ENCODE measurements around the gene TEAD1.

TEAD1 gene

DNA sequence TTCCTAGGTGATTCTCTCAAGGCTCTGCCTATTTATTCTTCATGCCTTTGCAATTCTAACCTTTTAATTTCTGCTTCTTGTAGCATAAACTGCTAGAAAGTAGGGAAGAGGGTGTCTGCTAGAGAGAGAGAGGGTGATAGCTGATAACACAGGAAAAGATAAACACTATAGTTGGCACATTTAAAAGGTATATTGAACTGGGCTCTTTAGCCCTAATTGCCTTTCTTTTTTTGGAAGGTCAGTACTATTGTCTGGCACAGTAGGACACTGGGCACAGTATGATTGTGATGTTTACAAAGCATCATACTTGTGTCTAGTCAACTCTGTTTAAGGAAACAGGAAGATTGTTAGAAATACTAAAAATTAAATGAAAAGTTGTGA lies 33.3 kb downstream of the TEAD1 start:
- DNase-seq (ENCODE audit: low read depth) = no peak

DNA sequence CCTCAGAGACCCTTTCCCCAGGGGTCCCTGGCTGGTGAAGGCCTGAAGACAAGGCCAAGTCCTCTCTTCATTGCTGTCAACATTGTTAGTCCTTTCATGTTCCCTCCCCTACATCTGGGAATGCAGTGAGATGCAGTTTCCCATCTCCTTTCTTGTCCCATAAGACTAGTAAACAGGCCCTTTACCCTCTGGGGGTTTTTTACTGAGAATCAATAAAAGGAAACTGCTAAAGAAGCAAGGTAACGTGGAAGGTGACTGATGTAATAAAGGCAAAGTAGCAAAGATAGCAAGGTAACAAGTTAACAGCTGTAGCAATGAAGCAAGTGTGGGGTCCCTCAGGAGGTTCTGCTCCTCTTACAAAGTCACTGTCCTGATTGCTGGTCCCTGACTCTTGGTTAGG lies 37.3 kb downstream of the TEAD1 start:
- no peak for DNase-seq (ENCODE audit: low read depth)

DNA sequence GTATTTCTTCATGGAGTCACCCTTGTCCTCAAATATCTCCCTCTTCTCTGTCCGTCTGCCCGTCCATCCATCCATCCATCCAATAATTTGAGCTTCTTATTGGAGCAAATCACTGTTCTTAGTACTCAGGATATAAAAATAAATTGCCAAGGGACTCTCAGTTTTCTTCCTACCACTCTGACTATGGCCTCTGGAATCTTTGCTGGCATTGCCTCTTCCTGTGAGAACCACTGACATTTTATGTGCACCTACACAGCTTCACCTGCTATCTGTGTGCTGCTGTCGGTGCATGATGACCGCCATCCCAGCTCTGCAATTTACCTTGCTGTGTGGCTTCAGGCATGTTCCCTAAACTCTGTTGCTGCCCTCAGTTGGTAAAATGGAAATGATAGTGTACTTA lies 37.9 kb downstream of the TEAD1 start:
- no peak for DNase-seq (ENCODE audit: low read depth)

DNA sequence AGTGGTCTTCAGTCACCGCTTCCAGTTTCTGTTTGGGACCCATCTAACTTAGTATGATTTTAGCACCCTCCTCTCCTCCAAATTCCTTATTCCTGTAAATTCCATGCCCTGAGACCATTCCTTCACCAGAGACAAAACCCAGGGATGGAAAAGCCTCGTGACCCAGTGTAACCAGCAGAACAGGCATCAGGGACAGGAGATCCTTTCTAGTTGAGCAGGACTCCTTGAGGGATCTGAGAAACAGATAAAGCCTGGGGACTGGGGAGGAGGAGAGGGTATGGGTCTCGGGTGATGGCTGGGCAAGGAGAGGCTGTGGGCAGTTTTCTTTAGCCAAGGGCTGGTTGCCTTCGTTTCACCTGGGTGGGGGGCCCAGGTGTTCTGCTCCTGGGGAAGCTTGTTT lies 40.9 kb downstream of the TEAD1 start:
- no peak for DNase-seq (ENCODE audit: low read depth)

DNA sequence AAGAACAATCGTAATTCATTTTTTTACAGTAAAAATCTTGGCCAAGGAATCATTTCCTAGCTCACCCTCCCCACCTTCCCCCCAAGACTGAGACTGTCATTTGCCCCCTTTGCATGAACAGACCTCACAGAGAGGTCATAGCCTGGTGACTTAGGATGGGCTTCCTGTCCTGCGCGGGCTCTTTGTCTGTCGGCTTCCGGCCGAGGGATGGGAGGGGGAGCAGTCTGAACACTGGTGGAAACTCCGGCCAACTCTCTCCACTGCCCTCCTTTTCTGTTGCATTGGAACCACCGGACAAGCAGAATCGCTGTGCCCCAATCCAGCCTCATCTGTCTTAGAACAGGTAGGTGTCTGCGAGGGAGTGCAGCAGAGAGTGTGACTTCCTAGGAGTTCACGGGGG lies 41.7 kb downstream of the TEAD1 start:
- DNase-seq (ENCODE audit: low read depth) = no peak

DNA sequence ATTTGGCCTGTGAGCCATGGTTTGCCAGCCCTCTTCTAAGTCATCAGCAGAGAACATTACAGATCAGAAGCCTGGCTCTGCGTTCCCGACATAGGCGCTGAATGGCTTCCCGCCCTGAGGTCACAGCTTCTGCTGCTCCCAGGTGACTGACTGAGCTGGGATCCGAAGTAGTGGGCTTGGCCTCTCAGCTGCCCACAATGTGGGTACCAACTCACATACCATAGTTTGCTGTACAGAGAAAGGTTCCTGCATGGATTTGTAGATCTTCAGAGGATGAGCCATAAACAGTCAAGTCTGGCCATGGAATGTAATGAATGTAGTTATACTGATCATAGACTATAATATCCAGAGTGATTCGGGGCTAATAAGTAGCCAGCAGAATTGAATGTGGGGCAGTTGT lies 42.6 kb downstream of the TEAD1 start:
- no peak for DNase-seq (ENCODE audit: low read depth)

DNA sequence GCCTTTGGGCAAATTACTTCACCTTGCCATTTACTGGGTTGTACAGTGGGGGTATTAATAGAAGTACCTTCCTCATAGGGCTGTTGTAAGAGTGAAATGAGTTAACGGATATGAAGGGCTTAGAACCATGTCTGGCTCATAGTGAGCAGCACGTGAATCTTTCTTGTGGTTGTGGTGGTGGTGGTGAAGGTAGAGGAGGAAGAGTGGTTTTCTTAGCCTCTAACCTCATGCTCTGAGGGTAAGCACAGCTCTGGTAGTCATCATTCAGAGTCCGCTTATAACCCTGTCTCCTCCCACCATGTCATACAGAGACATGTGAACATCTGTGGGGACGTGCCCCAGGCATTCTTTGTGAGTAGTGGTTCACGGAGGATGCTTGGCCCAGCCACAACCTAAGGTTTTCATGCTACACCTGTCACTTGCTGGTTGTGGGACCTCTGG lies 43.6 kb downstream of the TEAD1 start:
- no peak for DNase-seq (ENCODE audit: low read depth)

DNA sequence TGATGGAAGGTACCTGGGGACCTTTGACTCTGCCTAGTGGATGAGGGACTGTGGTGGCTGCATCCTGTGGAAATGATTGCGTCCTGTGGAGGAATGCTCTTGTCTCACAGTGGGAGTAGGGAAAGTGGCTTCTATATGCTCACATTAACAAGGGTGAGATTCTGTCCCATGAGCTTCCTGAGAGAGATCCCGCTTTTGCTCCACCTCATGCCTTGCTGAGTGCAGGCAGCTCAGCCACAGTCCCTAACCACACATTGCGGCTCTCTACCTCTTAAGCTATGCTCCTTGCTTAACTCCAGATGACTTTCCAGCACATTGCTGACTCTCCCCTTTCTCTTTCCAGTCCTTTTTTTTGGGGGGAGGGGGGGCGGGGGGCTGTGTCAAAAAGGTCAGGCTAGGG lies 45.0 kb downstream of the TEAD1 start:
- DNase-seq (ENCODE audit: low read depth) = no peak

DNA sequence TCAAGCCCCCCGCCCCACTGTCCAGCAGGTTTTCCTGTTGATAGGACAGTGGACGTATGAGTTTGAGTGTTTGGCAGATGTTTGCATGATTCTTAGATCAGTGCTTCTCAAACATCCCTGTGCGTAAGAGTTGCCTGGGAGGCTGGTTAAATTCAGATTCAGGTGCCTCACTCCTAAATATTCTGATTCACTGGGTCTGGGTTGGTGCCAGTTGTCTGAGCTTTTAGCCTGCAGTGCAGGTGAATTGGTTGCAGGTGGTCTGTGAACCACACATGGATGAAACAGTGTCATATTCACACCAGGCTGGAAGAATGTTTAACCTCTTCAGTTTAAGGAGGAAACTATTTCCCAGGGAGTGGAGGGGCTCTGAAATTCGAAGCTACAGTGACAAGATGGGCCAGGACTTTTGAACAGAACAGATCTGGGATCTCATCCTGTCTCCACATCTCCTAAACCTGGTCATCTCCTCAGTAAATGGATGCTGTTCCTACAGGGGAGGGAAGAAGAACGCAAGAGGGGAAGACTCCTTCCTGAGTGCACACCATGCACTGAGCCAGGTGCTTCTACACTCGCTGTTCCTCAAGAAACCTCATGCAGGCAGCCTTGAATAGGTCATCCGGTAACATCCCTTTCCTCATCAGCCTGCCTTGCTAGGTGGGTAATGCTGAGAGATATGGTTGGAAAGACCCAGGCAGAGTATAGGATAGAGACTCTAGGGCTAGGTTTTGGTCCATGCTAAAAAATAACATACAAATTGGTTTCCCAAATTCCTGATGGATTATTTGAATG lies 47.8 kb downstream of the TEAD1 start:
- no peak for DNase-seq (ENCODE audit: low read depth)

DNA sequence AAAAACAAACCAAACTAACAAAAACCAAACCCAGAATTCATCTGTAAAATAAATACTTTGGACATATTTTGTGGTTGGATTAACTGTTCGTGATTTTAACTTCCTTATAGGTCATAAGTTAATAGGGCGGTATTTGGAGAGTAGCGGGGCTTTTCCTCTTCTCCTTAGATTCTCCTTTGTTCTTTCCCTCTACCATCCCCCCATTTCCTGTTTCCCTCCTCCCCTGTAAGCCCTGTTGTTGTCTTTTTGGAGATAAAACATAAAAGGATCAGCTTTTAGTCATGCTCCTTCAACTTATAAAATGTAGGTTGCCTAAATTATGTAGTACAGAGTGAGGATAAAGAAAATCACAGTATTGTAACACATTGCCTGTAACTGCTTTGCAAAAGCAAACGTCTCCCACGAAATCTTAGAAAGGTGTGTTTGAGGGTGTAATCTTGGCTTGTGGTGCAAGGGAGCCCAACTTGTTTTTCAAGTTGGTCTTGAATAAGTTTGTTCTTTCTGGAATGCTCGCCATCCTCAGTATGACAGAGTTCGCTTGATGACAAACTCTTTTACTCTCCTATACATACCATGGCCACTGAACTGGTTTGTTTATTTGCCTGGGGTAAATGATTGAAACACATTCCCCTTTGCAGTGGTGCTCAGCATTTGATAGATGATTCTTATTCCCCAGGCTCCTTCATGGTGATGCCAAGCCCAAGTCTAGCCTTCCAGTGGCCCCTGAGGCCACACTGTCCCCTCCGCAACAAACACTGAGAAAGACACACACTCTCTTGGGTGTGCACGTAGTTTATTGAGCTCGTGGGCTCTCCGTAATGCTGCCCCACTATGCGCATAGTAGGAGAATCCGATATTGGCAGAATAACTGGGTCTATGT lies 49.4 kb downstream of the TEAD1 start:
- no peak for DNase-seq (ENCODE audit: low read depth)

DNA sequence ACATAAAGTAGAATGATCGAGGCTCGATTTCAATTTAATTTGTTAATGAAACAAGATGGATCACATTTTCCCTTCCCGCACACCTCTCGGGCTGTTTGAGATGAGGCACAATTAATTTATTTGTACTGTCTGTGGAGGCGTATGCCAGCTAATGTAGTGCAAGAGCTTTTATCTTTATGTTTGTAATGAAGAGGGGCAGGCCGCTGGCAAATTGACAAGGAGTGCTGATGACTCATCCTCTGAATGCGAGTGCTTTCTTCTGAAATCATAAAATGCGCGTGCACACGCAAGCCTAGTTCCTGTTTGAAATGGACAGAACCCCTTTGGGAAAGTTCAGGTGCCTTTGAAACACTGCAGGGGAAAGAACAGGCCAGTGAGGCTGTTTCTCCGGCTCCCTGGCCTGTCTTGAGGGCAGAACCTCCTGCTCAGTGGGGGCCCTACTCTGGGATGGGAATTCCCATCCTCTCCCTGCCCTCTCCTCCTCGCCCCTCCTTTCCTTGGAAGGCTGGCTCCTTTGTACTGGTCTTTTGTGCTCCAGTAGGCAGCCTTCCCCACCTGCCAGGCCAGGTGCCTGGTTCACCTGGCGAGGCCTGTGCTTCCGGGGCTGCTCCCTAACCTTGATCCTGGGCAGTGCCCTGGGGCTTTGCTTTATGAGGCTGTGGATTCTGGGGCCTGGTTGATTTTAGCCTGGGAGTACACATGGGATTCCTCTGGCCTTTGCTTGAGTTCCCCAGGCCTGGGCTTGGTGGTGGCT lies 50.3 kb downstream of the TEAD1 start:
- no peak for DNase-seq (ENCODE audit: low read depth)

DNA sequence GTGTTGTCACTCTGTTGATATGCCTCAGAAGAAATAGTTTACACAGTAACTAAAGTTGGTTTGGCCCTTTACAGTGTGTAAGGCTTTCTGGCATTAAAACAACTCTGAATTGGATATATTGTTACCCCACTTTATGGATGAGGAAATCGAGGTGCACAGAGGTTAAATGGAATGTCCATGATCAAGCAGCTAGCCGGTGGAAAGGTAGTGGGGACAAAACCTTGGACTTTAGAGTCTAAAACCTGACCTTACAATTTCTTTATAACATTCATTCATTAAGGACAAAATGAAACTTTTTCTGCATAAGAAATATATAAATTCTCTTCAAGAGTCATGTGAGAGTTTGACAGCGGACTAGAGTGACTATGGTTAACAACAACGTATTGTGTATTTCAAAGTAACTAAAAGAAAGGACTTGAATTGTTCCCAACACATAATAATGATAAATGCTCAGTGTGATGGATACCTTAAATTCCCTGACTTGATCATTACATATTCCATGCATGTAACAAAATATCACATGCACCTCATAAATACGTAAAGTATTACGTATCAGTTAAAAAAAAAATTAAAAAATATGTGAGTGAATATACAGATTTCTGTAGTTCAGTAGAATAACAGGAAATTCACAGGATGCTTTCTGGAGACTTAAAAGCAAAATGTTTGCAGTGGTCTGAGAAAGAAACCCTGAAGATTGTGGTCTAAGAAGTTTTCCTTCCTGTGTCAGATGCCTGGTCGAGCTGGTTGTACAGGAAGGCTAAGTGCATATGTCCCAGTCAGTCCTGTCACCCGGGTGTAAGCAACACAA lies 51.0 kb downstream of the TEAD1 start:
- DNase-seq (ENCODE audit: low read depth) = no peak

DNA sequence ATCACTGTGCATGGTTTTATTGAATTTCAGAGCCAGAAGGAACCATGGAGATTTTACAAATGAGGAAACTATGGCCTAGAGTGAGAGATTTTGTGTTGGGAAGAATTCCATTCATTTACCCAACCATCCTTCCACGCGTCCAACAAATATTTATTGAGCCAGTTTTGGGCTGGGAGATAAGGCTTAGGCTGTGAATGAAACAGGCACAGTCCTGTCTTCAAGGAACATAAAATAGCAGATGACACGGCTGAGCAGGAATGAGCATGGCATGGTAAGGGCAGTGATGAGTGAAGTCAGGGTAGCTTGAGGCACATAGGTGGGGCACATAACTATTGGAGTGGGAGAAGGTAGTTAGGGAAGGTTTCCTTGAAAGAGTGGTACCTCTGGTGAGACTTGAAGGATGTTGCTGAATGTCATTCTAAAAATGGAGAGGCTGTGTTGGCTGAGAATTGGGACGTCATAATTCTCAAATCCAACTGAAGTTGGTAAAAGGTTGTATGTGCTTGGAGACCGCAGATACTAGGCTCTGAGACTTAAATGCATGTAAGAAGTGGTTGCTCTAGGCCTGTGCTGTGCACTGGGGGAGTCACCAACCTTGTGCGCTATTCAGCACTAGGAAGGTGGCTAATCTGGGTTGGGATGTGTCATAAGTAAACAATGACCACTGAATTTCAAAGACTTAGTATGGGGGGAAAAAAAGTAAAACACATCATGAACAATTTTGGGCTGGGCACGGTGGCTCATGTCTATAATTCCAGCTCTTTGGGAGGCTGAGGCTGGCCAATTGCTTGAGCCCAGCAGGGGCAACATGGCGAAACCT lies 51.9 kb downstream of the TEAD1 start:
- DNase-seq (ENCODE audit: low read depth) = no peak

DNA sequence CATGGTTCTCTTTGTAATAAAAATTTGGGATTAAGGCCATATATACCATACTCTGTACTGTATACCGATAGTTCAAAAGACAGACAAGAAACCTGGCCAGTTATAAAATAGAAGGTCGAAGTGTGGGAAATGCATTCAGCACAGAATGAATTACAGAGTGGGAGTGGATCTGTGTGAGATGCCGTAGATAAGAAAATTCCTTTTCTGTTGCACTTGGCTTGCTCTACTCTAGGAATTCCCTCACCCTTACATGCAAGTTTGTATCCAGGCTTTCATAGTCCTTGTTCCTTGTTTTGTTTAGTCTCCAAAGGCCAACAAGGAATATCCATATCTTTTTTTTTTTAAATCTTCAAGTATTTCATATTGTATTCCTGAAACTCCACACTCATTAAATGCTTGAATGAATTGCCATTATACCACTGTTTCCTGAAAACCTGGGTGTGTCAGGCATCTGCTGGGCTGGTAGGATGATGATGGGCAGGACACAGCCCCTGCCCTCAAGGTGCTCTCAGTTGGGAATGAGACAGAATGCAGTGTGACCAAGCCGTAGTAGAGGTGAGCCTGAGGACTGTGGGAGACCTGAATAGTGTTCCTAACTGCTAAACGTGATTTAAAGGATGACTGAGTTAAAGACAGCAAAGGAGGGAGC lies 53.5 kb downstream of the TEAD1 start:
- DNase-seq (ENCODE audit: low read depth) = no peak

DNA sequence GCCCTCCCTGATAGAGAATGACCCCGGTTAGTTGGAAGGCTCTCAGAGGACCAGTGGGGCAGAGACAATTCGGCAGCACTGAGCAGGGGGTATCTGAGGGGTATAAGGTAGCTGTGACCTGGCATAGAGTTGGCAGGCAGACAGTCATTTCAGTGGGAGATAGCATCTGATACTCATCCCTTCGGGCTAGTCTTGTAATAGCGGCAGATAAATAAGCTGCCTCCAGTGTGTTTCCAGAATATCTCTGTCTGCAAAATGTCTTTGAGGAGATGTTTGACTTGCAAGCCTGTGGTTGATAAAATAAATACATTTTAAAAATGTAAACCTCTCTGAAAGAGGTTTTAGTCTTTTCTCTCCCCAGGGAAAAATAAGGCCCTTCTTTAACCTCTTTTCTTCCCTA lies 54.2 kb downstream of the TEAD1 start:
- no peak for DNase-seq (ENCODE audit: low read depth)

DNA sequence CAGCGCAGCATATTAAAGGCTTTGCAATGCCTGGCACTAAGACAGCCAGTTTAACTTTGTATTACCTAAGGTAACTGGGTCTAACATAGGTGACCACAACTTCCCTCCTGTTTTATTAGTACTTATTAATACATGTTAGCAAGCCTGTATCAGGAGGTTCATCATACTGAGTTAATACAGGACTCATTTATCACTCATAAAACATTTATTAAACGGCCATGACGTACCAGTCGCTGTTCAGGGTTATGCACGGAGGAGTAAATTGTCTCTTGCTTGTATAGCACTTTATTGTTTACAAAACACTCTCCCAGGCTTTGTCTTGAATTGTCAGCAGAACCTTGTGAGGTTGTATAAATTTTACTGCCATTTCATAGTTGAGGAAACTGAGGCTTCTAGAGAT lies 55.7 kb downstream of the TEAD1 start:
- no peak for DNase-seq (ENCODE audit: low read depth)

DNA sequence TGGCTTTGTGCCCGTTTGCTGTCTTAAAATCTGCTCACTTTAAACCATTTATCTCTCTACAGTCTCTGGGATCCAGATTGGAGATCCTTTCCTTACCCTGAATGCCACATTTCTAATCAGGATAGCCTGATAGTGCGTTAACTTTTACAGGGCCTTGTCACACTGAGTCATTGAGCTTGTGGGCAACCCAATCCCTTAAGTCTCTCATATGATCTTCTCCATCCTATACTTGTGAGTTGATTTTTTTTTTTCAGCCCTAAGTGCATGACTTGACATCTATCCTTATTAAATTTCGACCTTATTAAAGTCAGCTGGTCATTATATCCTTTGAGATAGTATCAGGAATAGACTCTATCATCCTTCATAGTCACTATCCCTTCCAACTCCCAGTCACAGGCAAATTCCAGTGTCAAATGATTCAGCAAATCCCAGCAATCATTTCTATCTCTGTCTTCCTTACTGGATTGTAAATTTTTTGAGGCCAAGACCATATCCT lies 57.7 kb downstream of the TEAD1 start:
- DNase-seq (ENCODE audit: low read depth) = no peak

DNA sequence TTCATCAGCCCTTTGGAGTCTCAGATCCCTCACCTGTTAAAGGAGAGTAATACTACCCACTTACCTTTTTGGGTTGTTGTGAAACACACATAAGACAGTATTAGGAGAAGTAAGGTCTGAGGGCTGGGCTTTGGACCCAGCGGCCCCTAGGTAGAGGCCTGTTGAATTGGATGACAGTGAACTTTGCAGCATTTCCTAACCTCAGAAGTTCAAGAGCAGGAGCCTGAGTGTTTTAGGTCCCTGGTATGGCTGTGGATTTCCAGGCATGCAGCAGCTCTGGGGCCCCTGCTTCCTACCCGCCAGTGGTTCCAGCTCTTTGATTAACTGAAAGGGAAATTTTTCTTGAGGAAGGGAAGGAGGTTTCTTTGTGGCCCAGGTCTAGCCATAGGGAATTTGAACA lies 58.9 kb downstream of the TEAD1 start:
- no peak for DNase-seq (ENCODE audit: low read depth)

DNA sequence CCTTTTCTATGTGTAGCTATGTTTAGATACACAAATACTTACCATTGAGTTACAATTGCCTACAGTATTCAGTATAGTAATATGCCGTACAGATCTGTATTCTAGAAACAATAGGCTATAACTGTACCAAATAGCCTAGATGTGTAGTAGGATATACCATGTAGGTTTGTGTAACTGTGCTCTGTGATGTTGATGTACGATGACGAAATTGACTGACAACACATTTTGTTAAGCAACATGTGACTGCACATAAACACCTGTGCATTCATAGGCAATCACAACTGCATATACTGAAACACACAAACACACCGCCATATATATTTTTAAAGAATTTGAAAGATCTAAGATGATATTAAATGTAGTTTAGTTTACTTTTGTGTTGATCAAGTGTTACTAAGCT lies 60.4 kb downstream of the TEAD1 start:
- no peak for DNase-seq (ENCODE audit: low read depth)

DNA sequence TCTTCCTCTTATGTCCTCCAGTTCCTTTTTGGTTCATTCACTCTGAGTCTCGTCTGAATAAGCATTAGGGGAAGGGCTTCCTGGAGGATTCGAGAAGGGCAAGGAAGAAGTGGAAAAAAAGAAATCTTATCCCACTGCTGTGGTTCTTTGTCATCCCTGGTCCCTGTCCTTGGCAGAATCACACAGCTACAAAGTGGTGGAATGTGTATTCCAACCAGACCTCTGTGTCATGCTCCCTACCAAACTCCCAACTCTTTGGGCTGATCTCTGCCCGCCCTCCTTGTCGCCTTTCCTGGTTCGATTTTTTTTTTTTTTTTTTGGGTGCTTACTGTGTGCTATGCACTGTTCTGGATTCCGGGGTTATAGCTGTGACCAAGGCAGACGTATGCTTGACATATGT lies 61.0 kb downstream of the TEAD1 start:
- no peak for DNase-seq (ENCODE audit: low read depth)
